ENCODE results near the gene DENND6B.

Gene DENND6B

GRCh38 chr22:50271519-50271970, 55.3 kb downstream of the DENND6B start:
- DNase-seq (ENCODE audit: low read depth): peak; percentile 40

DNA sequence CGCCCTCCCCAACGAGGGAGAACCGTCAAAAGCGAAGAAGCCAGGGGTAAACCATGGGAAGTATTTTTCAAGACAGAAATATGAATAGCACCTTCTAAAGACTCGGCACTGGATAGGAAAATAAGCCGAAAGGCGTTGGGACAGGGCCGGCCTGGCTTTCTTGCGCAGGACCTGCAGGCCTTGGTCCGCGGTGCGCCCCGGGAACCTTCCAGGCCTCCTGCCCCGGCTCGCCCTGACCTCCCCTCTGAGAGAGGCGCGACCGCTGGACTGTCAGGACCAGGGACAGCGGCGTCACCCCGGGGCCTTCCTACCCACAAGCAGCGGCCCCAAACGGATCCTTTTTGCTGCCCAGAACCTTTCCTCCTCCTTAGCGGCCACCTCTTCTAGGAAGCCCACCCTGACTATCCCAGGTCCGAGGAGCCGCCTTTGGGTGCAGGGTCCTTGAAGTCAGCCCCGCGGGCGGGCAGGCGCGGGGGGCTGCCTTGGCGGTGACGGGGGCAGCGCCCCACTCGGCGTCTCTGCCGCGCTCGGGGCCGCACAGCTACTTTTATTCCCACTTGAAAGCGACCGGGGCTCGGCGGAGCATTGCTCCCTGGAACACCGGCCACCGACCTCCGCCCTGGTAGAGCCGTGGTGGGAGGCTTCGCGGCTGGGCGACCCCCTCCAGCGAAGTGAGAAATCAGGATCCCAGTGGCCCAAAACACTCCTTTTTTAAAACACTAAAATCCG, 56.0 kb downstream of the DENND6B start:
- DNase-seq (ENCODE audit: low read depth): peak; percentile 33

DNA sequence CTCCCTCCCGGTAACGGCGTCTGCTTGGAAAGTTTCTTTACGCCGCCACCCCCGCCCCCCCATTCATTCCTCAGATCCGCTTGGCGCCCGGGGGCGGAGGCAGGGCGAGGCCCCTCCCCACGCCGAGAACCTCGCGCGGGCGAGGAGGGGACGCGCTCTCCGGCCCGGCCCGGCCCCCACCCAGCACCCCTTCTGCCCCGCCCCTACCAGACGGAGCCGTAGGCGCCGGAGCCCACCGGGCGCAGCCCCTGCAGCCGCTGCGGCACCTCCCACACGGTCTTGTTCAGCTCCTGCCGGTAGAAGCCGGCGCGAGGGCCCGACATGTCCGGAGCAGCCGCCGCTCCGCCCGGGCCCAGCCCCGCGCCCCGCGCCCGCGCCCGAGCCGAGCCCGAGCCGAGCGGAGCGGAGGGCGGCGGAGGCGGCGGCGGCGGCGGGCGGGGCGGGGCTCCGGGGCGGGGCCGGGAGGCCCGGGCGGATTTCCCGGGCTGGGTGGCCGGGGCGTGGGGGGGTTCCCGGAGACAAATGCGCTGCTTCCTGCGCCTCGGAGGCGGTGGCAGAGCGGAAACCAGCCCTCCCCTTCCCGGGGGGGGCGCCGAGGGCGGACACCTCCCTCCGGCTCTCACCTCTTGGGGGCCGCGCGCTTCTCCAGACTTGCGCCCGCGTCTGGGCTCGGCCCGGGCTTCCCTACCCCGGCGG, 56.7 kb downstream of the DENND6B start, which contains the start of gene MAPK11:
TSS of gene MAPK11 (minus strand) at position 411 of the 696 bp plus-strand sequence. CDS start at position 323, 88 bp downstream.
- peak; percentile 74 for DNase-seq (ENCODE audit: low read depth)

- no peak for DNase-seq (ENCODE audit: low read depth)
Observed at GRCh38 chr22:50269573-50269969, 57.2 kb downstream of the DENND6B start.

GRCh38 chr22:50268655-50269113, 58.1 kb downstream of the DENND6B start:
- no peak for DNase-seq (ENCODE audit: low read depth)

GRCh38 chr22:50267591-50268390, 59.0 kb downstream of the DENND6B start:
- peak; percentile 43 for DNase-seq (ENCODE audit: low read depth)

DNA sequence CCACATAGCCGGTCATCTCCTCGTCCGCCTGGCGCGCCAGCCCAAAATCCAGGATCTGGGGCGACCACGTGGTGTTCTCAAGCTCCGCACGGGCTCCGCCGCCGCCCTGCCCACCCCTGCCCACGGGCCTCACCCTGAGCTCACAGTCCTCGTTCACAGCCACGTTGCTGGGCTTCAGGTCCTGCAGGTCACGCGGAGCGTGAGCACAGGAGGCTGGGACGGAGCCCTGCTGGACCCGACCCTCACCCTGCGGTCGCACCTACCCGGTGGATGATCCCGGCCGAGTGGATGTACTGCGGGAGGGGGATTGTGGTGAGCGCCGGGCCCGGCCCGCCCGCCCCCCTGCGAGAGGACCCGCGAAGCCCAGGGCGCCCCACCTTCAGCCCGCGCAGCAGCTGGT, 59.8 kb downstream of the DENND6B start:
- no peak for DNase-seq (ENCODE audit: low read depth)

- no peak for DNase-seq (ENCODE audit: low read depth)
Observed at GRCh38 chr22:50264946-50265669, 61.7 kb downstream of the DENND6B start.

- DNase-seq (ENCODE audit: low read depth): no peak
Observed at GRCh38 chr22:50264104-50264745, 62.6 kb downstream of the DENND6B start.

DNA sequence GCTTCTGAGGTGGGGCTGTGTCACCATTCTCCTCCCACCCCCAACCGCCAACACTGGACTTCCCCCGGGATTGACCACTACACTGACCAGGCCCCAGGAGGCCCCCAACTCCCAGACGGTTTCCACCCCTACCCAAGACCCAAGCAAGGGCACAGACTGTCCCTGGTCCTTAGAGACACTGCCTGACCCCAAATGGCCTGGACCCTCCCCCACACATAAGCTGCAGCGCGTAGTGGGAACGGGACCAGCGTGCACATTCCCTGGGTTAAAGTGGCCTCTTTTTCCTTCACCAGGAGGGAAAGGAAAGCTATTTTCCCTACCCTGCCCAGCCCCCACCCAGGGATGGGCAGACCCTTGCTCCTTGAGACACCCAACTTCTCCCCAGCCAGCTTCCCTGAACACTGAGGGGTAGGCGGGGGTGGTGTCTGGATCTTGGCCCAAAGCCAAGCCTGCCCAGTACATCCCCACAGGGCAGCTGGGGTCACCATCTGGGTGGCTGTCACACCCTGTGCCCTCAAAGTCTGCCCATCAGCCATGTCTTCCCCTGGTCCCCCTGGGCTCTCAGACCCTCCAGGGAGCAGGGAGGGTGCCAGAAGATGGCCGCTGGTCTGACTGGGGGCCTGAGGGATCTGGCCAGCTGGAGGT, 63.7 kb downstream of the DENND6B start:
- no peak for DNase-seq (ENCODE audit: low read depth)

GRCh38 chr22:50262460-50262911, 64.3 kb downstream of the DENND6B start:
- DNase-seq (ENCODE audit: low read depth): no peak

- DNase-seq (ENCODE audit: low read depth): no peak
Observed at GRCh38 chr22:50261615-50262459, 65.0 kb downstream of the DENND6B start, which contains the start of gene MAPK12. Gene MAPK12 (minus strand): TSS chr22:50261683. CDS start chr22:50261509, 174 bp downstream.

GRCh38 chr22:50260801-50261614, 65.8 kb downstream of the DENND6B start:
- no peak for DNase-seq (ENCODE audit: low read depth)

DNA sequence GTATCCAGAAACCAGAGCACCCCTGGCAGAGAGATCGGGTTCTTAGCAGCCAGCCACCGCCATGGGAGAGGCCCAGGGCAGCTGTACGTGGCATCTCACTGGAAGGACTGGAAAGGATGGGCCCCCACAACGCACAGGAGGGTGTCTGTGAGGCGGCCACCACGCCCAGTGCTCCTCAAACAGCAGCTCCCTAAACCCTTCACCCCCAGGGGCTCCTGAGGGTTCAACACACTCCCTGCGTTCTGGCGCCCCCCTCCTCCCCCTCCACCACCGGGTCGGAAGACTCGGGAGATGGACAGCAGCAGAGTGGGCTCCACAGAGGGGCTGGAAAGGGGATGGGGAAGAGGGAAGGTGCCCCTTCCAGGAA, 66.4 kb downstream of the DENND6B start:
- DNase-seq (ENCODE audit: low read depth): no peak

DNA sequence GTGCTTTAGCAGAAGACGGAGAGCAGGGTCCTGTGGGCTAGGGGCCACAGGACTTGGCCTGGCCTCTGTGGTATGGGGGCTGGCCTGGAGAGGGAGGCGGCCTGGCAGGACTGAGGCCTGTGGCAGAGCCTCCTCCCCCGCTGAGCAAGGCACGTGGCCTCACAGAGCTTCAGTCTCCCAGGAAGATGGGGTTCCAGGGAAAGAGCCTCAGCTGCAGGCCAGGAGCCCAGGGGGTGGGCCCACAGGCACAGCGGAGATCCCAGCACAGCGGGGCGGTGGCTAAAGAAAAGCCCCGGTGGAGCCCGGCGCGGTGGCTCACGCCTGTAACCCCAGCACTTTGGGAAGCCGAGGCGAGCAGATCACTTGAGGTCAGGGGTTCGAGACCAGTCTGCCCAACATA, 67.5 kb downstream of the DENND6B start:
- no peak for DNase-seq (ENCODE audit: low read depth)

Data from stimulated activated CD4-positive, alpha-beta T cell treated with anti-CD3 and anti-CD28 coated beads, Interleukin-2, amount 100 ng/mL, for 4 hours (primary cell).